HepG2 (cell line): ENCODE results near the gene NLE1.
"Not testable (repeated sequence)": the region's sequence is repeated elsewhere in the genome, so short reads cannot be mapped to it uniquely, and the experiment has no call there.

Source experiments
- CHD2 ChIP-seq: IDR thresholded peaks from 2 replicates; pipeline ENCODE4 v1.6.1; 2011; ENCODE audit warnings: low read depth, low read length, improper control_type of control experiment
- GRHL1 ChIP-seq: sonication (generic); formaldehyde crosslinking; conservative IDR thresholded peaks from 2 replicates; pipeline ENCODE4 v1.8.0; 2022; ENCODE audit warnings: missing genetic modification reagents
- KDM4B ChIP-seq: sonication (generic); formaldehyde crosslinking; IDR thresholded peaks from 2 replicates; pipeline ENCODE4 v1.4.0; 2020; ENCODE audit warnings: missing genetic modification reagents
- NPAS2 ChIP-seq: sonication (generic); formaldehyde crosslinking; IDR thresholded peaks from 2 replicates; pipeline ENCODE4 v1.8.0; 2022; ENCODE audit warnings: mild to moderate bottlenecking, missing genetic modification reagents, borderline replicate concordance
- RFXAP ChIP-seq: sonication (generic); formaldehyde crosslinking; IDR thresholded peaks from 2 replicates; pipeline ENCODE4 v1.4.0; 2020; ENCODE audit warnings: missing genetic modification reagents, borderline replicate concordance
- THAP11 ChIP-seq: IDR thresholded peaks from 2 replicates; pipeline ENCODE4 v1.6.1; 2016; ENCODE audit warnings: missing biosample characterization, missing genetic modification reagents
- ZKSCAN8 ChIP-seq: IDR thresholded peaks from 2 replicates; pipeline ENCODE4 v1.6.1; 2016; ENCODE audit warnings: borderline replicate concordance, missing genetic modification reagents, missing compliant biosample characterization
- ZNF10 ChIP-seq: sonication (generic); formaldehyde crosslinking; IDR thresholded peaks from 2 replicates; pipeline ENCODE4 v1.4.0; 2020; ENCODE audit warnings: mild to moderate bottlenecking, low read depth, missing genetic modification reagents, borderline replicate concordance
- ZSCAN12 ChIP-seq: sonication (generic); formaldehyde crosslinking; IDR thresholded peaks from 2 replicates; pipeline ENCODE4 v1.9.0; 2021; ENCODE audit warnings: mild to moderate bottlenecking, missing genetic modification reagents
- TF ChIP-seq, protein P1 (sequence below): sonication (generic); formaldehyde crosslinking; IDR thresholded peaks from 2 replicates; pipeline ENCODE4 v1.5.0; 2020; ENCODE audit warnings: mild to moderate bottlenecking, missing genetic modification reagents, moderate library complexity

GRCh38 chr17:35172321-35172720 lies 30.2 kb upstream of the NLE1 start:
- not testable (repeated sequence) for TF ChIP-seq ZNF10 (CRISPR knock-in tag); CHD2; NPAS2 (CRISPR knock-in tag); GRHL1 (CRISPR knock-in tag); ZSCAN12; THAP11 (CRISPR knock-in tag); KDM4B (CRISPR knock-in tag); ZKSCAN8; RFXAP
- TF ChIP-seq, protein P1, sequence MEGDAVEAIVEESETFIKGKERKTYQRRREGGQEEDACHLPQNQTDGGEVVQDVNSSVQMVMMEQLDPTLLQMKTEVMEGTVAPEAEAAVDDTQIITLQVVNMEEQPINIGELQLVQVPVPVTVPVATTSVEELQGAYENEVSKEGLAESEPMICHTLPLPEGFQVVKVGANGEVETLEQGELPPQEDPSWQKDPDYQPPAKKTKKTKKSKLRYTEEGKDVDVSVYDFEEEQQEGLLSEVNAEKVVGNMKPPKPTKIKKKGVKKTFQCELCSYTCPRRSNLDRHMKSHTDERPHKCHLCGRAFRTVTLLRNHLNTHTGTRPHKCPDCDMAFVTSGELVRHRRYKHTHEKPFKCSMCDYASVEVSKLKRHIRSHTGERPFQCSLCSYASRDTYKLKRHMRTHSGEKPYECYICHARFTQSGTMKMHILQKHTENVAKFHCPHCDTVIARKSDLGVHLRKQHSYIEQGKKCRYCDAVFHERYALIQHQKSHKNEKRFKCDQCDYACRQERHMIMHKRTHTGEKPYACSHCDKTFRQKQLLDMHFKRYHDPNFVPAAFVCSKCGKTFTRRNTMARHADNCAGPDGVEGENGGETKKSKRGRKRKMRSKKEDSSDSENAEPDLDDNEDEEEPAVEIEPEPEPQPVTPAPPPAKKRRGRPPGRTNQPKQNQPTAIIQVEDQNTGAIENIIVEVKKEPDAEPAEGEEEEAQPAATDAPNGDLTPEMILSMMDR, result not testable (repeated sequence)
